WI38 (cell line): ENCODE data around the gene CHORDC1.
"Not testable (repeated sequence)": the region's sequence is repeated elsewhere in the genome, so short reads cannot be mapped to it uniquely, and the experiment has no call there.

Source experiments
- H3K4me3 ChIP-seq: 2 replicates; pipeline ENCODE4 v1.5.1; 2011; ENCODE audit warnings: low read depth, mild to moderate bottlenecking, control low read depth, low read length
- CTCF ChIP-seq: IDR thresholded peaks from 2 replicates; pipeline ENCODE4 v1.5.1; 2012; ENCODE audit warnings: low read depth, mild to moderate bottlenecking, control low read depth, low read length

CHORDC1 gene

GRCh38 chr11:90216611-90217010 lies 6.2 kb downstream of the CHORDC1 start:
- no peak overlapping the region for H3K4me3 ChIP-seq

GRCh38 chr11:90213322-90213721 lies 9.5 kb downstream of the CHORDC1 start:
- H3K4me3 ChIP-seq = no peak overlapping the region
- TF ChIP-seq CTCF = no peak

More at GRCh38 chr11:90216611-90217010, 6.2 kb downstream of the CHORDC1 start:
- TF ChIP-seq CTCF = no peak

- no peak overlapping the region for H3K4me3 ChIP-seq
- TF ChIP-seq CTCF = no peak
Observed at GRCh38 chr11:90208857-90209256, 14.0 kb downstream of the CHORDC1 start.

- not testable (repeated sequence) for H3K4me3 ChIP-seq
Observed at GRCh38 chr11:90207992-90208391, 14.9 kb downstream of the CHORDC1 start.

GRCh38 chr11:90204832-90205646 lies 17.8 kb downstream of the CHORDC1 start:
- H3K4me3 ChIP-seq = no peak overlapping the region
- TF ChIP-seq CTCF = peak; percentile 65

- no peak overlapping the region for H3K4me3 ChIP-seq
- no peak for TF ChIP-seq CTCF
Observed at GRCh38 chr11:90204407-90204806, 18.4 kb downstream of the CHORDC1 start.

- H3K4me3 ChIP-seq = no peak overlapping the region
- TF ChIP-seq CTCF = no peak
Observed at GRCh38 chr11:90202342-90202741, 20.5 kb downstream of the CHORDC1 start.

- no peak overlapping the region for H3K4me3 ChIP-seq
- TF ChIP-seq CTCF = no peak
Observed at GRCh38 chr11:90197377-90197776, 25.5 kb downstream of the CHORDC1 start.
